Nucleus accumbens (tissue), 56 donors: ENCODE results near the gene PLXDC1.

Experiments used
- DNase-seq, 56 donors: peaks; one replicate each; lab custom pipeline; 2025; lab: John Stamatoyannopoulos, UW

Gene PLXDC1

GRCh38 chr17:39151150-39151942, at the start of gene PLXDC1:
Gene PLXDC1 (minus strand): TSS chr17:39151637. CDS start chr17:39151437, 200 bp downstream.
- DNase-seq, result peak in 2 of 56 donors; percentile 12 to 48

- DNase-seq, result no peak
Measured at GRCh38 chr17:39200957-39201510, 49.6 kb upstream of the PLXDC1 start.

GRCh38 chr17:39200070-39200879, 48.8 kb upstream of the PLXDC1 start, which contains the start of gene RPL19:
Gene RPL19 (plus strand): TSS chr17:39200283. CDS start chr17:39200345, 62 bp downstream.
- peak in 51 of 56 donors; percentile 32 to 94 (median 78) for DNase-seq

GRCh38 chr17:39199820-39200069, 48.3 kb upstream of the PLXDC1 start:
- peak in 51 of 56 donors; percentile 27 to 95 (median 82) for DNase-seq

- DNase-seq, result no peak
Measured at GRCh38 chr17:39198186-39198566, 46.7 kb upstream of the PLXDC1 start.

GRCh38 chr17:39197380-39198185, 46.1 kb upstream of the PLXDC1 start, which contains the start of gene CACNB1:
Gene CACNB1 (minus strand): TSS chr17:39197669. CDS start chr17:39197495, 174 bp downstream.
- peak in 52 of 56 donors; percentile 23 to 85 (median 55) for DNase-seq

- peak in 7 of 56 donors; percentile 11 to 42 (median 27) for DNase-seq
Measured at GRCh38 chr17:39196808-39197291, 45.4 kb upstream of the PLXDC1 start.

- DNase-seq, result no peak
Measured at GRCh38 chr17:39196241-39196807, 44.9 kb upstream of the PLXDC1 start.

- DNase-seq, result peak in 3 of 56 donors; percentile 10 to 21 (median 12)
Measured at GRCh38 chr17:39195568-39196160, 44.2 kb upstream of the PLXDC1 start.

GRCh38 chr17:39194985-39195524, 43.6 kb upstream of the PLXDC1 start:
- DNase-seq, result peak in 42 of 56 donors; percentile 17 to 75 (median 52)

GRCh38 chr17:39194089-39194984, 42.9 kb upstream of the PLXDC1 start:
- DNase-seq, result peak in 53 of 56 donors; percentile 18 to 84 (median 60)

GRCh38 chr17:39193346-39193745, 41.9 kb upstream of the PLXDC1 start:
- DNase-seq, result no peak

- no peak for DNase-seq
Measured at GRCh38 chr17:39192901-39193300, 41.5 kb upstream of the PLXDC1 start.

- DNase-seq, result no peak
Measured at GRCh38 chr17:39191750-39192510, 40.5 kb upstream of the PLXDC1 start.

GRCh38 chr17:39187152-39187830, 35.9 kb upstream of the PLXDC1 start:
- DNase-seq, result no peak

- no peak for DNase-seq
Measured at GRCh38 chr17:39186481-39187002, 35.1 kb upstream of the PLXDC1 start.
